Smooth muscle cell of bladder (primary cell): Measurements from ENCODE around the gene PLPP7. TPM values are rescaled to one million over a fixed set of nuclear protein-coding genes. Genes with fewer than 3 reads are reported as not detected.

Experiments
- total RNA-seq: library from RNA; depleted of rRNA; stranded (reverse); fragments of >200 nt; gene quantifications from 2 replicates; pipeline ENCODE4 v1.2.3, GENCODE V29; 2014

Gene PLPP7
- total RNA-seq: 6.8 and 14.0 TPM in 2 replicates

GRCh38 chr9:131289301-131290035 is at the start of gene PLPP7:
Gene PLPP7 (plus strand): TSS chr9:131289723. CDS start chr9:131289998, 275 bp downstream.

GRCh38 chr9:131276094-131276888 is 13.2 kb upstream of the PLPP7 start, which contains the start of gene FAM78A:
Gene FAM78A (minus strand): TSS chr9:131276510. CDS start chr9:131276179, 331 bp downstream.

Other genes with a start within 250 kb of the PLPP7 start
- under 0.01 TPM in 2 replicates for gene AIF1L, start 193.2 kb upstream of the PLPP7 start, total RNA-seq
- 7.3 and 8.7 TPM in 2 replicates for gene NUP214, start 164.1 kb upstream of the PLPP7 start, total RNA-seq
- 0.43 and 0.55 TPM in 2 replicates for gene FAM78A, start 13.2 kb upstream of the PLPP7 start, total RNA-seq
- gene PRRC2B, start 104.4 kb downstream of the PLPP7 start, total RNA-seq: 28.7 and 36.0 TPM in 2 replicates
- 33.2 and 35.6 TPM in 2 replicates for gene POMT1, start 213.2 kb downstream of the PLPP7 start, total RNA-seq
- 15.5 and 16.0 TPM in 2 replicates for gene UCK1, start 241.5 kb downstream of the PLPP7 start, total RNA-seq